IgD-negative memory B cell (primary cell): Measurements from ENCODE around the gene WDR55. TPM values are rescaled to one million over a fixed set of nuclear protein-coding genes. Genes with fewer than 3 reads are reported as not detected.
"Not testable (repeated sequence)": the region's sequence is repeated elsewhere in the genome, so short reads cannot be mapped to it uniquely, and the experiment has no call there.

Experiments
- H3K27ac Mint-ChIP-seq, 3 donors: one replicate each; pipeline ENCODE4 v1.8.0; 2020 to 2022; ENCODE audit warnings: mild to moderate bottlenecking in 3 of 3, mixed read lengths in 3 of 3, moderate library complexity in 1 of 3
- H3K27me3 Mint-ChIP-seq: one replicate; pipeline ENCODE4 v1.8.0; 2021; ENCODE audit warnings: mixed read lengths
- H3K36me3 Mint-ChIP-seq: one replicate; pipeline ENCODE4 v1.8.0; 2020; ENCODE audit warnings: mild to moderate bottlenecking, mixed read lengths
- H3K4me1 Mint-ChIP-seq, 3 donors: one replicate each; pipeline ENCODE4 v1.8.0; 2020 to 2022; ENCODE audit warnings: mixed read lengths in 3 of 3, mild to moderate bottlenecking in 1 of 3
- H3K4me3 Mint-ChIP-seq, 4 donors: one replicate each; pipeline ENCODE4 v1.8.0; 2020 to 2022; ENCODE audit warnings: mild to moderate bottlenecking in 4 of 4, mixed read lengths in 4 of 4, moderate library complexity in 3 of 4
- H3K9me3 Mint-ChIP-seq, 3 donors: one replicate each; pipeline ENCODE4 v1.8.0; 2020 to 2021; ENCODE audit warnings: mixed read lengths in 3 of 3, mild to moderate bottlenecking in 1 of 3
- polyA plus RNA-seq: library from polyadenylated mRNA; unstranded; fragments of 300-500 nt; fragmentation: Illumina TruSeq; gene quantifications from one replicate; pipeline ENCODE4 v1.2.3, GENCODE V29; 2021

Gene WDR55
- polyA plus RNA-seq, 1 donor from 2014 or later: 13.5 TPM

DNA sequence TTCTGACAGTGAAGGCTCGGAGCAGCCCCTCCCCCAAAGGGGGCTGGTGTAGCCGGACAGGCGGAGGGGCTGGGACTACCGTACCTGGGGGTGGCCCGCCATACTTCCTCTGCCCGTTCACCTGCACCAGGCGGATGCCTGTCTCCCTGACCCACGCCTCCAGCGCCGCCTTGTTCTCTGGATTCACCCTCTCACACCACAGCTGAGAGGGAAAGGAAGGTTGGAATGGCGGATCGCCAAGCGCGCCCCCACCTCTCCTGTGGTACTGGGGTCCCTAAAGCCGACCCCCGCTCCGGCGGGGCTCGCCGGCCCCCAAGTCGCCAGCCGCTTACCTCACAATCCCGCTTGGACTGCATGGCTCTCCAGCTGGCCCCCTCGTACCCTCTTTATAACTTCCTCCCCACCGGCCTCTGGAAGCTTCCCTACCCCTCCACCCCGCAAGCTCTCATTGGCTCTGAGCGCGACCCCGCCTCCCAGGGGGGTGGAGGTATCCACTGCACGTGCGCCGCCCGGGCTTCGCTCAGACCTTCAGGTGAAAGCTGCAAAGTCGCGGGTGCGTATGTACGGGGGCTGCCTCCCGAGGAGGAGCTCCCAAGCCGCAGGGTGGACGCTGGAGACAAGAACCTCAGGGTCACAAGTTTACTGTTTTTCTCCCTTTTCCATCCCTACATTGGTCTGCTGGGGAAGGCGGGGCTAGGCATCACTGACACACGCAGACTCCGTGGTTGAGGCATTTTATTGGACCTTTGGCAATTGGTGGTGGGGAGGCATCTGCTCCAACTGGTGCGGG lies 8.7 kb downstream of the WDR55 start, which contains the start of gene DND1:
Gene DND1, minus strand, starts transcription at position 390 of the 790 bp plus-strand sequence. Its CDS starts 34 bp downstream, at position 356.
- Mint-ChIP-seq H3K9me3 (no peaks in the 10 kb centered on the region), H3K27ac (peak within 1 kb of the TSS; percentile 53 to 76 (median 58)), H3K4me3 (no peak within 1 kb of the TSS), H3K36me3 (peaks cover 8% of the 10 kb centered on the region), H3K27me3 (no peaks in the 10 kb centered on the region), H3K4me1 (peaks cover under 1 to 4% (median 1%) of the 10 kb centered on the region in 3 donors)

DNA sequence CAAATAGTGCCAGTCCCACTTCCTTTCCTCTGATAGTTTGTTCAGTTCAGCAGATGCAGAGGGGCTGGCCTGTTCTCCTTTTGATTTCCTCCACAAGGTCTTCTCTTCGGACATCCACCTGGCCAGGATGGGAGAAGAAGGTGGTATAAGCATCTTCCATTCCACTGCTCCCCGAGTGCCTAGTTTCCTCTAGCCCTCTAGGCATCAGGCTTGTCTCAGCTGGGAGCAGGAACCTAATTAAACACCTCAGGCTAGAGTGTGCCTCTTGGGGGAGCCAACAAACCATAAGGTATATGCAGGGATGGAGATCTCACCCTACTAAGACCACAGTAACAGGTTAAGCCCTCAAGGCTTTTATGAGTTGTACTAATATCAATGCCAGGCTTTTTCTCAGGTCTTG lies 9.5 kb downstream of the WDR55 start:
- no peaks in the 10 kb centered on the region for H3K27me3 Mint-ChIP-seq
- H3K36me3 Mint-ChIP-seq: peaks cover 8% of the 10 kb centered on the region
- H3K4me3 Mint-ChIP-seq: no peak overlapping the region
- H3K27ac Mint-ChIP-seq: peak overlapping the region in 2 of 3 donors; percentile 58 to 76
- no peaks in the 10 kb centered on the region for H3K9me3 Mint-ChIP-seq
- peaks cover 0 to 4% (median 1%) of the 10 kb centered on the region in 3 donors for H3K4me1 Mint-ChIP-seq

DNA sequence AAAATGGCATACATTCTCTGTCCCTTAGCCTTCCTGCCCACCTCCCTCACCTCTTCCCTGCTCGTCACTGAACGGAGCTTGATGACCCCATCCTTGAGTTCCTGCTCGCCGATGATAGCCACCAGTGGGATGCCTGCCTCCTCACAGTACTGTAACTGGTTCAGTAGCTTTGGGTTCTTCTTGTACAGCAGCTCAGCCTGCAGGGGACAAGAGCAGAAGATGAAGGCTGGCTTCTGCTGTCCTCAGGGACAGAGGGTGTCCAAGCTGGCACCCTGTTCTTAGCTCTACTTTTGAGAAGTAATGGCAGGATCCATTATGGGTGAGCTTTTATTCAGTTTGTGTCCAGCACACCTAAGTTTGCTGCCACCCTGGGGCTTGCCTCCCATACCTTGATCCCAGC lies 9.9 kb downstream of the WDR55 start:
- H3K4me3 Mint-ChIP-seq: no peak overlapping the region
- H3K27ac Mint-ChIP-seq: peak overlapping the region in 1 of 3 donors; percentile 80
- H3K4me1 Mint-ChIP-seq: peaks cover 0 to 4% (median 1%) of the 10 kb centered on the region in 3 donors
- H3K9me3 Mint-ChIP-seq: no peaks in the 10 kb centered on the region
- H3K27me3 Mint-ChIP-seq: no peaks in the 10 kb centered on the region
- H3K36me3 Mint-ChIP-seq: peaks cover 8% of the 10 kb centered on the region

DNA sequence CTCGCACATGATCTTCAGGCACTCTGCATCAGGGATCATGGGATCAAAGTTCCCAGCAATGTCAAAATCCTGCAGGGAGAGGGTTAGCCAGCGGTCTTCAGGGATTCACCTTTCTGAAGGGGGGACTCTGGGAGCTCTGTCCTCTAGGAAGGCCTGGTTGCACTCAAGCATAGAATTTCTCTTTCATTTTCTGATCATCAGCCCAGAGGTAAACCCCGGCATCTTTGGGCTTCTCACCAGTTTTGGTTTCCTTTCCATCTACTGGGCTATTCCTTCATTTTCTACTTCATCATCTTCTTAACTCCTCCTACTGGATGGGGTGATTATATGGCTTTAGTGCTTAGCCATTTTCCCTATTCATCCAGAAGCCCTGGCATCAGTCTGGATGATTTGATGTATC lies 13.2 kb downstream of the WDR55 start:
- Mint-ChIP-seq H3K27me3 (no peaks in the 10 kb centered on the region), H3K9me3 (no peaks in the 10 kb centered on the region), H3K4me3 (no peak overlapping the region), H3K4me1 (peaks cover 0 to 4% (median 1%) of the 10 kb centered on the region in 3 donors), H3K36me3 (peaks cover 6% of the 10 kb centered on the region), H3K27ac (no peak overlapping the region)

DNA sequence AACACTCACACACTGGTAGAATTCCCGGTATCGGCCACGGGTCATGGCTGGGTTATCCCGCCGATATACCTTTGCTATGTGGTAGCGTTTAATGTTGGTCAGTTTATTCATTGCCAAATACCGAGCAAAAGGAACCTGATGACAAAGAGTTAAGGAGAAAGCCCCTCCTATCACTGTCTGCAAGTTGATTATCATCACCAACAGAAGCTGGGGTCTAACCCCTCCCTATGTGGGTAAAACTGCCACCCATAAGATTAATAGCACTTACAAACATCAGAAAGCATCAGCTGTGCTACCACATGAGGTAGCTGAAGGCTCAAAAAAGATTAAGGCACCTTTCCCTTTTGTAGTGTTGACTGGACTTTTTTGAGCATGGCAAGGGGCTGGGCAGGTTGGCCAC lies 14.3 kb downstream of the WDR55 start:
- no peaks in the 10 kb centered on the region for H3K27me3 Mint-ChIP-seq
- peaks cover 0 to 4% (median 1%) of the 10 kb centered on the region in 3 donors for H3K4me1 Mint-ChIP-seq
- no peaks in the 10 kb centered on the region for H3K9me3 Mint-ChIP-seq
- H3K36me3 Mint-ChIP-seq: peaks cover 7% of the 10 kb centered on the region
- no peak overlapping the region for H3K4me3 Mint-ChIP-seq
- no peak overlapping the region for H3K27ac Mint-ChIP-seq

DNA sequence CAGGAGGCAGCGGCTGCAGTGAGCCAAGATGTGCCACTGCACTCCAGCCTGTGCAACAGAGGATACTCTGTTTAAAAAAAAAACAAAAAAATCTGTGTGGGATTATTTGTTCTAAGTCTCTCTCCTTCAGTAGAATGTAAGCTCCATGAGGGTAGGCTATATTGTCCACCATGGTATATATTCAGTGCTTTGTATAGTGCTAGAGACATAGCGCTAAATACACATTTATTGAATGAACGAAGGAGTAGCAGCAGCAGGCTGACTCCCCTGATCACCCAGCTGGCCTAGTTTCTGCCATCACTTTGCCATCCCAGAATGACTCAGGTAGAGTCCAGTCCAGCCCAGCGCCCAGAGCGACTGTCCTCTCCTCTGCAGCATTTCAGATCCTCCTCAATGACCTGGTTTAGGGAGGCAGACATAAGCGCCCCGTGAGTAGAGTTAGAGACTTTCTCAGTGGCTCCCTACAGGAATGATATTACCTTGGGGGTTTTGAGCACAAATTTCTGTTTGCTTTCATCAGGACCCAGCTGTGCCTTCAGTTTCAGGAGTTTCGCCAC lies 25.8 kb downstream of the WDR55 start:
- Mint-ChIP-seq H3K27me3 (no peaks in the 10 kb centered on the region), H3K27ac (peak overlapping the region; percentile 67 to 99 (median 96)), H3K4me1 (peaks cover 22 to 28% (median 27%) of the 10 kb centered on the region in 3 donors), H3K9me3 (no peaks in the 10 kb centered on the region), H3K36me3 (peaks cover 5% of the 10 kb centered on the region), H3K4me3 (peak overlapping the region; percentile 93 to 100 (median 97))

DNA sequence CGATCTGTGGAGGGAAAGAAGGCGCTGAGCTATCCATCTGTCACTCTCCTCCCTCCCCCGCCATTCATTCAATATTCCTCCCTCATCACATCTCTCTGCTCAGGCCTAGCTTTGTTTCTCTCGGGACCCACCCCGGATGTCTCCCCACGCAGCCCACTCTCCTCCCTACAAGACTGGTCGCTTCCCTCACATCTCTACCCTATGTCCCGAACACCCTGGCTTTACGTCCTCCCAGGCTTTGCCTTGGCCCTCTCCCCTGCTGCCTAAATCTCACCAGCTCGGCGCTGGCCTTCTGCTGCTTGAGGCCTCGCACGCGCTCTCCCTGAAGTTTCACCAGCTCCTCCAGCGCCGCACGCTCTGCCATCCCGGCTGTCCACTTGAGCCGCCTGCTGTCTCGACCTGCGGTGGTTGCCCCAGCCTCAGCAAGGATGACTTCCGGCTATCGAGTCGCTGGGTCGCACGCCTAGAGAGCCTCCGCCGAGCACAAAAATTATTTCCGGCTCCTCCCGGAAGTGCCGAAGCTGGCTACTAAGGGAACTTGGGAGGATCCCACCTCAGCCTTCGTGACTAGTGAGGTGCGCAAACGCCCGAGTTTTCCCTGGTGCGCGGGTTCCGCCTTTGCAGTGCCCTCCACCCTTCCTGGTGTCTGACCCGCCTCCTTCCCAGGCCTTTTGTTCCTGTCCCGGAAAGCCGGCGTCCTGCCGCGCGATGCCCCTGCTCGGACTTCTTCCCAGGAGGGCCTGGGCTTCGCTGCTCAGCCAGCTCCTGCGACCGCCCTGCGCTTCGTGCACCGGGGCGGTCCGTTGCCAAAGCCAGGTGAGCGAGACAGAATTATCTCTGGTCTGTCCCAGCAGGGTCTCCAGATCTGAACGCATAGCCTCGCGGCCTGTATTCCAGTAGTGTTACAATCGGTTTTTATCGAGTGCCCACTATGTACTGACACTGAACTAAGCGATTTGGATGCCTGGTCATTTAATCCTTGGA lies 26.5 kb downstream of the WDR55 start, which contains the start of the genes HARS1 and HARS2:
Gene HARS1, minus strand, starts transcription at position 430 of the 984 bp plus-strand sequence. Its CDS starts 66 bp downstream, at position 364.
Gene HARS2, plus strand, starts transcription at position 515 of the 984 bp plus-strand sequence. Its CDS starts 194 bp downstream, at position 709.
- peaks cover 22 to 28% (median 27%) of the 10 kb centered on the region in 3 donors for H3K4me1 Mint-ChIP-seq
- H3K36me3 Mint-ChIP-seq: peaks cover 3% of the 10 kb centered on the region
- H3K4me3 Mint-ChIP-seq: peak within 1 kb of the TSS; percentile 93 to 100 (median 97)
- no peaks in the 10 kb centered on the region for H3K9me3 Mint-ChIP-seq
- peak within 1 kb of the TSS; percentile 67 to 99 (median 96) for H3K27ac Mint-ChIP-seq
- H3K27me3 Mint-ChIP-seq: no peaks in the 10 kb centered on the region

DNA sequence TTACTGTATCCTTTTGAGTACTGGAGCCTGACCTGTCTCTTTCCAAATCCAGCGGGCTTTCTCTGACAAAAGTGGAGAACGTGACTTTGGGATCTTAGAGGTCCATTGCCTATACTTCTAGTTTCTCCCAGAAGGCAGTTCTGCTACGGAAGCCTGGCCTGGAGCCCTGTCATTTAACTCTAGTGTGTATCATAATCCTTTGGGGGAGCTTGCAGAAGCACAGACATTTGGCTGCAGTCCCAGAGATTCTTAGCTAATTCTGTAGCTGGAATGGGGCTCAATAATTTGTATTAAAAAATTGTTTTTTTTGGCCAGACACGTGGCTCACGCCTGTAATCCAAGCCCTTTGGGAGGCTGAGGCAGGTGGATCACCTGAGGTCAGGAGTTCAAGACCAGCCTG lies 29.6 kb downstream of the WDR55 start:
- H3K36me3 Mint-ChIP-seq: peaks cover 8% of the 10 kb centered on the region
- peak overlapping the region in 1 of 4 donors; percentile 73 for H3K4me3 Mint-ChIP-seq

DNA sequence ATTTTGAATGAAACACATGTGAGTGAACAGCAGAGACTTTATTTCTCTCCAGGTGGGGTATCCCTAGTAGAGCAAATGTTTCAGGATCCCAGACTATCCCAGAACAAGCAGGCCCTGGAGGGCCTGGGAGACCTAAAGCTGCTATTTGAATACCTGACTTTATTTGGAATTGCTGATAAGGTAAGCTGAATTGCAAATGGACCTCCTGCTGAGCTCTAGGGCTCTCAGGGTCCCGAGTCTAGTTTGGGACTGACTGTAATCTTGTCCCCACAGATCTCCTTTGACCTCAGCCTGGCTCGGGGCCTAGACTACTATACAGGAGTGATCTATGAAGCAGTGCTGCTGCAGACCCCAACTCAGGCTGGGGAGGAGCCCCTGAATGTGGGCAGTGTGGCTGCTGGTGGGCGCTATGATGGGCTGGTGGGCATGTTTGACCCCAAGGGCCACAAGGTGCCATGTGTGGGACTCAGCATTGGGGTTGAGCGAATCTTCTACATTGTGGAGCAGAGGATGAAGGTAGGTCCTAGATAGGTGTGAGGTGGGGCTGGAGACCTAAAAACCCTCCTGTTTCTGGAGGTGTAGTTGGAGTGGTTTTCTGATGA lies 32.3 kb downstream of the WDR55 start:
- H3K9me3 Mint-ChIP-seq: no peaks in the 10 kb centered on the region
- peaks cover 8% of the 10 kb centered on the region for H3K36me3 Mint-ChIP-seq
- H3K27me3 Mint-ChIP-seq: no peaks in the 10 kb centered on the region
- H3K27ac Mint-ChIP-seq: no peak overlapping the region
- H3K4me1 Mint-ChIP-seq: peaks cover 18 to 26% (median 22%) of the 10 kb centered on the region in 3 donors
- H3K4me3 Mint-ChIP-seq: peak overlapping the region in 1 of 4 donors; percentile 50

More for the DNA sequence above, 29.6 kb downstream of the WDR55 start:
- no peak overlapping the region for H3K27ac Mint-ChIP-seq
- H3K27me3 Mint-ChIP-seq: no peaks in the 10 kb centered on the region
- no peaks in the 10 kb centered on the region for H3K9me3 Mint-ChIP-seq
- H3K4me1 Mint-ChIP-seq: peaks cover 22 to 27% (median 23%) of the 10 kb centered on the region in 3 donors

DNA sequence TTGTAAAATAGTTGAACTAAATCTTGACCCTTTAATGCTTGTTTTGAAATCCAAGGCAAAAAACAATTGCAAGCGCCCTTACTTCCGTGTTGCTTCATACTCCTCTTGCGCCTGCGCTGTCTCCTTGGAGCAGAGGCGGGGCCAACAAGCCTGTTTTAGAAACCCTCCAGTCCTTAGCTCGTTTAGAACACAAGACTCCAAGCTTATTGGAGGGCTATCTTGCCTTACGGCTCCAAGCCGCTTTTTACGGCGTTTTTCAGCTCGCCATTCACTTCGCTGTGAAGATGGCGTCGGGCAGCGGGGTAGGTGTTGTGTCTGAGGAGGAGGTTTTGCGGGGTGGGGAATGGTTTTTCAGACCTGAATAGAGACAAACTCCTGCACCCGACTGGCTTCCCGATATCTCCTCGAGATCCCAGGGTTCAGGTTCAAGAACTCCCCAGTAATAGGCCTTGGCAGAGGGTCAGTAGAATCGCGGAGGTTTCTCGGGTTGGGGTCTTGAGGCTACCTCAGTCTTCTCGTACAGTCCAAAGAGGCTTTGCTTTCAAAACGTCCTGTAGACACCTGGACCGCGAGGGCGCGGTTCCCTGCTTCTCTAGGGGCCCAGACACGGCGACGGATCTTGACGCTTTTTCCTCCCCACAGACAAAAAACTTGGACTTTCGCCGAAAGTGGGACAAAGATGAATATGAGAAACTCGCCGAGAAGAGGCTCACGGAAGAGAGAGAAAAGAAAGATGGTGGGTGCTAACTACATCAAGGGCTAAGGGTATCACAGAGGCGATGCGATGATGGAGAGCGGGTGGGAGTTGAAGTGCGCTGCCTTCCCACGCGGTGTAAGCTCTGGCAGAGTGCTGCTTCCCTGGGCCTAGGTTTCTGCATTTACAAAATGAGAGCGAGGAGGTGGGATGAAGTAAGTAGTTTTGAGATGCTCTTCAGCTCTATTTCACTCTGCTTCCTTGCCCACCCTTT lies 35.8 kb downstream of the WDR55 start, which contains the start of gene ZMAT2:
Gene ZMAT2, plus strand, starts transcription at position 271 of the 968 bp plus-strand sequence. Its CDS starts 14 bp downstream, at position 285.
- Mint-ChIP-seq H3K4me1 (peaks cover 12 to 20% (median 16%) of the 10 kb centered on the region in 3 donors), H3K27ac (peak within 1 kb of the TSS; percentile 69 to 96 (median 95)), H3K36me3 (peaks cover 10% of the 10 kb centered on the region)

DNA sequence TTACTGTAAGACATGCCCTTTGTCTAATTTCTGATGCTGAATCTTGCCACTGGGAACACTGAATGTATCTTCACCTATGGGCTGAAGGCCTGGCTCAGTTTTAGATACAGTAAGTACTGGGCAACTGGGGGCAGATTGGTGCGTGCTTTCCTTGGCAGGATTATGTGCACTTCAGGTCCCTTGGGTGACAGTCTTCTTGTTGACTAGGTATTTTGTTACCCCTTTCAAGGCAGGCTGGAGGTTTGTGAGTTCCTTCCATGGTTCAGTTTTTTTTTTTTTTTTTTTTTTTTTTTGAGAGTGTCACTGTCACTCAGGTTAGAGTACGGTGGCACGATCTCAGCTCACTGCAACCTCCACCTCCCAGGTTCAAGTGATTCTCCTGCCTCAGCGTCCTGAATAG lies 43.1 kb downstream of the WDR55 start:
- Mint-ChIP-seq H3K36me3 (peaks cover 4% of the 10 kb centered on the region), H3K27ac (peak overlapping the region in 2 of 3 donors; percentile 23 to 39), H3K9me3 (no peaks in the 10 kb centered on the region), H3K4me1 (peaks cover 10 to 22% (median 18%) of the 10 kb centered on the region in 3 donors), H3K27me3 (no peaks in the 10 kb centered on the region), H3K4me3 (peak overlapping the region in 2 of 4 donors; percentile 18 to 51)

More for the DNA sequence above, 35.8 kb downstream of the WDR55 start, which contains the start of gene ZMAT2:
- H3K27me3 Mint-ChIP-seq: no peaks in the 10 kb centered on the region
- peak within 1 kb of the TSS; percentile 90 to 99 (median 98) for H3K4me3 Mint-ChIP-seq
- H3K9me3 Mint-ChIP-seq: no peaks in the 10 kb centered on the region

DNA sequence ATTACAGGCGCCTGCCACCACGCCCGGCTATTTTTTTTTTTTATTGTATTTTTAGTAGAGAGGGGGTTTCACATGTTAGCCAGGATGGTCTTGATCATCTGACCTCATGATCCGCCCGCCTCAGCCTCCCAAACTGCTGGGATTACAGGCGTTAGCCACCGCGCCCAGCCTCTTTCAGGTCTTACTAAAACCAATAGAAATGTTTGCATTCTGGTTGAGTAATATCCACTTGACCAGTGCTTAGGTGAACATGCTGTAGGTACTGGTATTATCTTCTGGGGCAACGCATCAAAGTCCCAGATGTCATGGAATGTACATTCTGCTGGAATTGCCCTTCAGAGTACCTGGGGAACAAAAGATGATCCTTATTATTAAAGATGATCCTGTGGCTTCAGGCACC lies 44.1 kb downstream of the WDR55 start:
- not testable (repeated sequence) for H3K27me3 Mint-ChIP-seq
- H3K27ac Mint-ChIP-seq: peak overlapping the region in 1 of 3 donors; percentile 100
- peak overlapping the region in 1 of 4 donors; percentile 87 for H3K4me3 Mint-ChIP-seq

More for the DNA sequence above, 44.1 kb downstream of the WDR55 start:
- H3K9me3 Mint-ChIP-seq, H3K36me3 Mint-ChIP-seq: not testable (repeated sequence)
- H3K4me1 Mint-ChIP-seq: peaks cover 12 to 22% (median 15%) of the 10 kb centered on the region in 3 donors
